H1 (cell line): Measurements from ENCODE around the gene SIX5. TPM values are rescaled to one million over a fixed set of nuclear protein-coding genes. Genes with fewer than 3 reads are reported as not detected.

Source experiments
- CBX5 ChIP-seq: fragments of 300-800, 300-1000 bp; sonication (generic); IDR thresholded peaks from 2 replicates; pipeline ENCODE4 v1.7.1; 2016; ENCODE audit warnings: antibody characterized with exemption, low read length, low read depth
- CTBP2 ChIP-seq: IDR thresholded peaks from 2 replicates; pipeline ENCODE4 v1.7.0; 2011; ENCODE audit warnings: borderline replicate concordance, mild to moderate bottlenecking, moderate library complexity, mixed read lengths, low read length; ENCODE audit not compliant: insufficient read depth, insufficient read length
- RXRA ChIP-seq: IDR thresholded peaks from 2 replicates; pipeline ENCODE4 v1.6.1; 2011; ENCODE audit warnings: low read depth, mild to moderate bottlenecking, low read length, moderate library complexity; ENCODE audit not compliant: insufficient read depth
- TBP ChIP-seq: IDR thresholded peaks from 2 replicates; pipeline ENCODE4 v1.6.1; 2011; ENCODE audit warnings: low read depth, low read length, improper control_type of control experiment
- polyA plus RNA-seq, 7 experiments: library from polyadenylated mRNA; depleted of rRNA in 3 of 7; stranded (reverse) in 5 of 7; unstranded in 2 of 7; fragments of >200 nt in 5 of 7; fragments of 200-250 nt in 2 of 7; gene quantifications; 1 replicate in 5 of 7; 2 replicates in 1 of 7; 4 replicates in 1 of 7; pipeline versions ENCODE4 v1.2.1 to v1.2.3, GENCODE V29; 2011 to 2013; ENCODE audit warnings: missing spikeins in 2 of 7, mixed read lengths in 2 of 7
- total RNA-seq: library from RNA; stranded (reverse); fragmentation: NEBNext Ultra II Directional; extraction: Animal tissue kit (Norgen Biotek cat#: 25700); gene quantifications from 2 replicates; pipeline ENCODE4 v1.2.1, GENCODE V29; 2021

The SIX5 gene
- total and polyA plus RNA-seq, 2 of the 8 experiments (the other 6 are each of a cell fraction or from before 2014, with no cell fraction given): 20.9 to 24.2 TPM

- TF ChIP-seq CTBP2 (no peak), RXRA (no peak), TBP (no peak), CBX5 (no peak)
- TF ChIP-seq, all 59 proteins: peak for 0
Observed at GRCh38 chr19:45758921-45759320, 10.1 kb downstream of the SIX5 start (continued).
